ENCODE results near the gene NIPAL1.

DNA sequence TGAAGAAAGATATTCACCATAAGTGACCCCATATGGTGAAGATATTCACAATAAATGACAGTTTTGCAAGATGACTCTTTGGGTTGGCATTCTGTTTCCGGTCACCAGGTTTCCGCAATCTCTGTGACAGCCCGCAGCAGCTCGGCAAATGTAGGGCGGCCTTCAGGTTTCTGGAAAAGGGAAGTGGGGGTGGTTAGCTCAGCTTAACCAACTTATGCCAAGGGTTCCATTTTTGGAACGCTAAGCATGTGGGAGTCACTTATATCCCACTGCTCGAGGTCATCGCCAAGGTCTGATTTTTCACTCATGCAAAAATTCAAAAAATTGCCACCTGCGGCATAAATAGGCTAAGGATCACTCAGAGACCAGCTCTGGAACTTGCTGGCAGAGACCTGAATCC, 51.0 kb downstream of the NIPAL1 start:
- TF ChIP-seq CTCF (IDR thresholded peaks at IDR 0.05; ENCODE audit: borderline replicate concordance, extremely low read depth, low read length, poor library complexity, severe bottlenecking) (no peak), EZH2 (IDR thresholded peaks at IDR 0.05; ENCODE audit: borderline replicate concordance, low read depth, low read length, severe bottlenecking) (no peak)

All from DND-41 (cell line).